Transverse colon (tissue), 4 donors: ENCODE measurements around the gene CCL21. TPM values are rescaled to one million over a fixed set of nuclear protein-coding genes. Genes with fewer than 3 reads are reported as not detected.

Source experiments
- DNase-seq: peaks from one replicate; pipeline ENCODE4 v3.0.0-alpha.2; 2019
- H3K27ac ChIP-seq, 4 donors: fragments of 200-600 bp; sonication (generic); 2 replicates each; pipeline ENCODE4 v1.5.1; 2016 to 2018; ENCODE audit warnings: inconsistent platforms in 4 of 4
- H3K27me3 ChIP-seq: fragments of 200-600 bp; sonication (generic); 2 replicates; pipeline ENCODE4 v1.5.1; 2017; ENCODE audit warnings: inconsistent platforms
- H3K36me3 ChIP-seq, 4 donors: fragments of 200-600 bp; sonication (generic); 2 replicates each; pipeline ENCODE4 v1.5.1; 2017 to 2019; ENCODE audit warnings: inconsistent platforms in 4 of 4
- H3K4me1 ChIP-seq, 4 donors: fragments of 200-600 bp; sonication (generic); 2 replicates each; pipeline ENCODE4 v1.5.1; 2017 to 2020; ENCODE audit warnings: inconsistent platforms in 4 of 4
- H3K4me3 ChIP-seq, 4 donors: fragments of 200-600 bp; sonication (generic); 1 replicate in 1 of 4; 2 replicates in 3 of 4; pipeline versions ENCODE4 v1.5.1 to v1.6.1; 2017 to 2019; ENCODE audit warnings: inconsistent platforms in 4 of 4
- H3K9me3 ChIP-seq, 2 donors: fragments of 200-600 bp; sonication (generic); 2 replicates each; pipeline ENCODE4 v1.5.1; 2017 to 2019; ENCODE audit warnings: inconsistent platforms in 2 of 2
- CTCF ChIP-seq, 5 experiments: fragments of 200-600 bp in 3 of 5; fragments of 450-650 bp in 2 of 5; sonication (generic) in 3 of 5; IDR thresholded peaks; 1 replicate in 2 of 5; 2 replicates in 3 of 5; pipeline ENCODE4 v1.5.1; 2016 to 2017; ENCODE audit warnings: antibody characterized with exemption in 5 of 5, inconsistent platforms in 3 of 5, mild to moderate bottlenecking in 2 of 5, moderate library complexity in 1 of 5
- EP300 ChIP-seq: sonication (generic); formaldehyde crosslinking; IDR thresholded peaks from one replicate; pipeline ENCODE4 v1.6.1; 2017; ENCODE audit warnings: antibody characterized with exemption, low read depth
- POLR2A ChIP-seq: fragments of 450-650 bp; IDR thresholded peaks from one replicate; pipeline ENCODE4 v1.6.1; 2016; ENCODE audit warnings: antibody characterized with exemption, mild to moderate bottlenecking, moderate library complexity
- POLR2AphosphoS5 ChIP-seq, 3 donors: sonication (generic); formaldehyde crosslinking; IDR thresholded peaks; one replicate each; pipeline ENCODE4 v1.6.1; 2016; ENCODE audit warnings: antibody characterized with exemption in 3 of 3
- WGBS, 2 donors: methylation state at CpG; one replicate each; pipeline ENCODE4 v1.1.5; 2018; ENCODE audit warnings: low coverage in 1 of 2; 5-methylcytosine and 5-hydroxymethylcytosine counted together
- in situ Hi-C, 4 donors: fragments of 200-750 bp; cut with MboI; loops; one replicate each; pipeline versions ENCODE4 v1.15.0 to v1.15.1; 2017; ENCODE audit warnings: low sequenced_read_pairs in 3 of 4, low pct_ligation_motif_present in 1 of 4, low pct_unique_long_range_greater_than_20kb in 1 of 4
- intact Hi-C: fragments of 100-400 bp; cut with DNase I; formaldehyde crosslinking; loops from one replicate; pipeline ENCODE4 v1.15.1; 2023; ENCODE audit warnings: low total_unique reads
- total RNA-seq, 4 donors: library from RNA; depleted of rRNA; stranded (reverse); fragments of >200 nt; gene quantifications; one replicate each; pipeline ENCODE4 v1.1.0, GENCODE V29; 2016

CCL21 gene
- total RNA-seq, 4 donors from 2014 or later, result 45.4 to 123 (median 60.1) TPM

- Histone ChIP-seq H3K4me1 (peaks cover 0 to 16% (median 0%) of the 10 kb centered on the region in 4 donors), H3K27me3 (no peaks in the 10 kb centered on the region), H3K27ac (no peak overlapping the region), H3K36me3 (no peaks in the 10 kb centered on the region), H3K9me3 (no peaks in the 10 kb centered on the region), H3K4me3 (no peak overlapping the region)
- in situ Hi-C loops, result no loop called here
- no peak for DNase-seq
- intact Hi-C loops, result no loop called here
- no peak for TF ChIP-seq EP300
- no peak for TF ChIP-seq POLR2A
- no peak for TF ChIP-seq POLR2AphosphoS5 (IDR thresholded peaks at IDR 0.05)
- TF ChIP-seq CTCF (IDR thresholded peaks at IDR 0.05), result no peak
- WGBS, 2 donors, result 94 to 100% methylated on average over 1 to 4 of the region's 4 CpGs
Measured at GRCh38 chr9:34685591-34685990, 24.3 kb downstream of the CCL21 start.

- no peak for DNase-seq
- H3K27me3 ChIP-seq, result no peaks in the 10 kb centered on the region
- 85 to 100% methylated on average over 2 to 4 of the region's 4 CpGs for WGBS, 2 donors
- intact Hi-C loops, result no loop called here
- H3K9me3 ChIP-seq, result no peaks in the 10 kb centered on the region
- TF ChIP-seq POLR2AphosphoS5 (IDR thresholded peaks at IDR 0.05) (no peak), CTCF (IDR thresholded peaks at IDR 0.05) (no peak), EP300 (no peak), POLR2A (no peak)
- H3K4me3 ChIP-seq, result no peak overlapping the region
- no peak overlapping the region for H3K27ac ChIP-seq
- H3K4me1 ChIP-seq, result peaks cover 0 to 16% (median 0%) of the 10 kb centered on the region in 4 donors
- H3K36me3 ChIP-seq, result no peaks in the 10 kb centered on the region
- in situ Hi-C loops, result no loop called here
Measured at GRCh38 chr9:34684816-34685215, 25.1 kb downstream of the CCL21 start.

GRCh38 chr9:34684145-34684544 lies 25.8 kb downstream of the CCL21 start:
- Histone ChIP-seq H3K36me3 (no peaks in the 10 kb centered on the region), H3K9me3 (no peaks in the 10 kb centered on the region), H3K4me1 (peaks cover 0 to 12% (median 0%) of the 10 kb centered on the region in 4 donors), H3K27ac (no peak overlapping the region), H3K4me3 (no peak overlapping the region), H3K27me3 (no peaks in the 10 kb centered on the region)
- TF ChIP-seq POLR2A (no peak), CTCF (IDR thresholded peaks at IDR 0.05) (no peak), POLR2AphosphoS5 (IDR thresholded peaks at IDR 0.05) (no peak), EP300 (no peak)
- WGBS, 2 donors, result 73 to 80% methylated on average over 2 to 4 of the region's 4 CpGs
- in situ Hi-C loops, result no loop called here
- intact Hi-C loops, result no loop called here
- DNase-seq, result no peak

GRCh38 chr9:34675869-34676268 lies 34.1 kb downstream of the CCL21 start:
- Histone ChIP-seq H3K4me1 (no peaks in the 10 kb centered on the region), H3K27me3 (no peaks in the 10 kb centered on the region), H3K9me3 (no peaks in the 10 kb centered on the region), H3K36me3 (no peaks in the 10 kb centered on the region), H3K4me3 (no peak overlapping the region), H3K27ac (no peak overlapping the region)
- intact Hi-C loops, result loop anchor here (5.0 kb wide), 1 partner anchor 649 kb away; no protein-coding TSS in a partner anchor
- 98 to 100% methylated on average over 2 of the region's 2 CpGs for WGBS, 2 donors
- TF ChIP-seq POLR2A (no peak), EP300 (no peak), POLR2AphosphoS5 (IDR thresholded peaks at IDR 0.05) (no peak)
- DNase-seq, result no peak
- in situ Hi-C loops, result no loop called here
